TTC549 (cell line): ENCODE data around the gene SYT7.
"Not testable (repeated sequence)": the region's sequence is repeated elsewhere in the genome, so short reads cannot be mapped to it uniquely, and the experiment has no call there.

ENCODE experiments used
- FAIRE-seq: peaks from 2 replicates; lab custom pipeline; 2012; peaks lifted over from hg19 to GRCh38; lab: Jason Lieb, UNC

The SYT7 gene

GRCh38 chr11:61475433-61475832 is 105.4 kb downstream of the SYT7 start:
- no peak for FAIRE-seq

- FAIRE-seq = no peak
These were observed 106.7 kb downstream of the SYT7 start for GRCh38 chr11:61474013-61474643.

- no peak for FAIRE-seq
These were observed 107.4 kb downstream of the SYT7 start for GRCh38 chr11:61473370-61474012.

- FAIRE-seq = no peak
These were observed 108.0 kb downstream of the SYT7 start for GRCh38 chr11:61472868-61473267.

- FAIRE-seq = no peak
These were observed 108.6 kb downstream of the SYT7 start for GRCh38 chr11:61472282-61472681.

- no peak for FAIRE-seq
These were observed 112.9 kb downstream of the SYT7 start for GRCh38 chr11:61468002-61468401.

GRCh38 chr11:61467602-61468001 is 113.3 kb downstream of the SYT7 start:
- FAIRE-seq = not testable (repeated sequence)
